Non-pigmented ciliary epithelial cell (primary cell): ENCODE results near the gene TRDN.
"Not testable (repeated sequence)": the region's sequence is repeated elsewhere in the genome, so short reads cannot be mapped to it uniquely, and the experiment has no call there.

Source experiments
- DNase-seq: peaks from one replicate; pipeline ENCODE4 v3.0.0-alpha.2; 2010; ENCODE audit warnings: low read depth

Gene TRDN

GRCh38 chr6:123629258-123629941 lies 7.3 kb downstream of the TRDN start:
- DNase-seq: no peak

- no peak for DNase-seq
These were observed 11.1 kb downstream of the TRDN start for GRCh38 chr6:123625696-123626095.

GRCh38 chr6:123622780-123623179 lies 14.0 kb downstream of the TRDN start:
- DNase-seq: no peak

- DNase-seq: no peak
These were observed 17.6 kb downstream of the TRDN start for GRCh38 chr6:123619156-123619555.

- DNase-seq: no peak
These were observed 19.8 kb downstream of the TRDN start for GRCh38 chr6:123616942-123617341.

DNA sequence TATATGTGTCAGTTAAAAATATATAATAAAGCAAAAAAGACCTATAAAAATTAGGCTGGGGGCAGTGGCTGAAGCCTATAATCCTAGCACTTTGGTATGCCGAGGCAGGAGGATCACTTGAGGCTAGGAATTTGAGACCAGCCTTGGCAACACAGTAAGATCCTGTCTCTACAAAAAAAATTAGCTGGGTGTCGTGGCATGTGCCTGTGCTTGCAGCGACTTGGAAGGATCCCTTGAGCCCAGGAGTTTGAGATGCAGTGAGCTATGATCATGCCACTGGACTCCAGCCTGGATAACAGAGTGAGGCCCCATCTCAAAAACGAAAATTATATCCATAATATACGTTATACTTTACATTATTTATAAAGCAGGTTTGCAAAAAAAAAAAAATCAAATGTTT lies 20.7 kb downstream of the TRDN start:
- DNase-seq: no peak

DNA sequence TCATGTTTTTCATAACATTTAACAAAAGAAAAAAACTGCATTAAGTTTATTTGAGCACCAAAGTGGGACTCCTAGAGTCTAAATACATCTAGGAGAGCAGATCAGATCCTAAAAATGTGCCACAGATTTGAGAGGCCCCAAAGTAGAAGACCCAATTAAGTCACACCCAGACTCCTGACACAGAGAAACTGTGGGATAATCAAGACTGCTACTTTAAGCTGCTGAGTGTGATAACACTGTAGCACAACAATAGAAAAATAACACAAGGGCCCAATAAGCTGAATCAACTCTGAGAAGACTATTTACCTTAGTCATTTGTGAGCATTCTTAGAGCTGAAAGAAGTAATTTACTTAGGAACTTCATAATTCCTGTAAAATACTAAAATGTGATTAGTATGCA lies 26.0 kb downstream of the TRDN start:
- no peak for DNase-seq

- DNase-seq: no peak
These were observed 32.7 kb downstream of the TRDN start for GRCh38 chr6:123604067-123604466.

DNA sequence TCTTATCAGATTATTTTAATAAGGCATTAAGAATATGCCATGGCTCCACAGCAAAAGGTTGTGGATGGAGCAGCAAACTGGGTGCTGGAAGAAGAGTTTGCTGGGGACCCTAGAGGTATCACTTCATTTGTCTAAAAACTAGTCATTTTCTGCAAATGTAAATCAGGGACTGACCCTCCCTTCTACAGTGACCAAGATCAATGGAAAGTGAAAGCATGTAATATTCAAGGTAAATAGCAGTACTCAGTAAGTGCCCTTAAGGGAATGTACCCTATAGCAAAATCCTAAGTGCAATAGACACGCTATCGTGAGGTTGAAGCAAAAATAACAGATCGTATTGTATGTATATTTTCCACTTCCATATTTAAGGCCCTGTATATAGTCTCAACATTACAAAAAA lies 38.7 kb downstream of the TRDN start:
- no peak for DNase-seq

DNA sequence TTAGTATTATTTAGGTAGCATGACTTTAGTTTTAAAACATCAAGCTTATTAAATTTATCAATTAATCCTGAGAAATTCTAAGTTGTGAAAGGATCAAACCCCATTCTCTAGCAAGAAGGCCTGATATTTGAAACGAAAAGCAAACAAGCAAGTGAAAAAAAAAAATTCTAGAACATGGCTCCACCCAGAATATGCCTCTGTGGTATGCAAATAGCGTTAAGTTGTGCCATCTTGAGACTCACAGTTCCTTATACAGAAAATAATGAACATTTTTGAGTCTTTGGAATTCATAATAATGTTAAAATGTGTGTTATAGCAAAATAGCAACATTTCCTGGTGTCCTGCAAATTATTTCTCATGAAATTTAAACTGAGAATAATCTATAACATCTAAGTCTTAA lies 42.0 kb downstream of the TRDN start:
- no peak for DNase-seq

DNA sequence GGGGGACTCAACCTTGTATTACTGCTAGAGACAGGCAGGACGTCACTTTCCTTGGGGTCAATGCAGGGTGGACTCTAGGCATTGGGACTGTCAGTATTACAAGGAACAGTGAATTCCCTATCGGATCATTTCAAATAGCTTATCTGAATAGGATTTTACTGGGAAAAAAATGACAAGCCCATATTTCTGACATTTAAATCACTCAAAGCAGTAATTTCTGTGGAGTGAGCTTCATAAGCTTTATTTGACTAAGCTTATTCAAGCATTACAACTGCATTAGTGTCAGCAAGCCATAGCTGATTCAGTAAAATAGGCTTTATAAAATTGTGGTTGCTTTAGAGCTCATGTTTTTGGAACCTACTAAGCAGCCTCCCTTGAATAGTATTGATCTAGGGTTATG lies 44.3 kb downstream of the TRDN start:
- DNase-seq: no peak

- DNase-seq: no peak
These were observed 46.8 kb downstream of the TRDN start for GRCh38 chr6:123589973-123590372.

DNA sequence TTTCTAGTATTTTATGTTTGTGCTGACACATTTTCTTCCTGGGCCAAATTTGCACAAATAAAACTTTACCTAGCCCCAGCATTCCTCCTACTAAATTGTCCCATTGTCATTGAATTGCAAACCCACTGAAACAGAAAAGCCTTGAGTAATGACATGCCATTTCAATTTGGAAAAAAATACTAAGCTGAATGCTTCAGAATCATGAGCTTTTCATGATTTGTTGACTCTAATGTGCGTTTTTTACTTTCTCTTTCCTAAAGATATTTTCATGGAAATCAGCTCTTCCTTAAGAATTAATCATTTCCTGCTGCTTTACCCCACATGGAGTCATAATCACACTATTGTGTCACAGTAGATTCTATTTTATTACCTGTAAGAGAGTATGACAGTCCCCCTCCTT lies 47.4 kb downstream of the TRDN start:
- no peak for DNase-seq

- no peak for DNase-seq
These were observed 48.2 kb downstream of the TRDN start for GRCh38 chr6:123588546-123588895.

- DNase-seq: no peak
These were observed 48.8 kb downstream of the TRDN start for GRCh38 chr6:123587838-123588545.

GRCh38 chr6:123587407-123587806 lies 49.3 kb downstream of the TRDN start:
- not testable (repeated sequence) for DNase-seq

GRCh38 chr6:123580331-123580730 lies 56.4 kb downstream of the TRDN start:
- DNase-seq: no peak

- no peak for DNase-seq
These were observed 61.6 kb downstream of the TRDN start for GRCh38 chr6:123575188-123575587.

- no peak for DNase-seq
These were observed 65.7 kb downstream of the TRDN start for GRCh38 chr6:123570813-123571684.

DNA sequence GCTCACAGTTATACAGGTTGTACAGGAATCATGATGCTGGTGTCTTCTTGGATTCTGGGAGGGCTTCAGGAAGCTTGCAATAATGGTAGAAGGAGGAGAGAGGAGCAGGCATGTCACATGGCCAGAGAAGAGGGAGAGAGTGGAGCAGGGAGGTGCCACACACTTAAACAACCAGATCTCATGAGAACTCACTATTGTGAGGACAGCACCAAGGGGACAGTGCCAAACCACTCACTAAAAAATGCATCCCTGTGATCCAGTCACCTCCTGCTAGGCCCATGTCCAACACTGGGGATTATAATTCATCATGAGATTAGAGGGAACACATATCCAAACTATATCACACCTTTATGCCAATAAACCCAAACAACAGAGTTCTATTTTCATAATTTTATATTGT lies 67.2 kb downstream of the TRDN start:
- DNase-seq: no peak

GRCh38 chr6:123565529-123565928 lies 71.2 kb downstream of the TRDN start:
- DNase-seq: no peak

DNA sequence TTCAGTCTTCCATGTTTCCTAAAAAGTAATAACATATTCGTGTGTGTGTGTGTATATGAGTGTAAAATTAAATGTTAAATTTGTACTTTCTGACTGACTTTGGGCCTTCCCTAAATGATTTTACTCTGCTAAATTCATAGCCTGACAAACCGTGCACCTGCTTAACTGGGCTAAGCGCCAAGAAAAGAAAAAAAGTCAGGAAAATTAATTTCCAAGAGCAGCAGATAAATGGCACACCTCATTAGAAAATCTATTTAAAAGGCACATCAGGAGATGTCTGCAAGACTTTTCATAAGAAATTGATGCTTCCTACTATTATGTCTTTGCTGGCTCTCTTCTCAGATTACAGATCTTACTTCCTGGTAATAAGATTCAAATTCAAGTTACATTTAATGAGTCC lies 72.4 kb downstream of the TRDN start:
- no peak for DNase-seq

DNA sequence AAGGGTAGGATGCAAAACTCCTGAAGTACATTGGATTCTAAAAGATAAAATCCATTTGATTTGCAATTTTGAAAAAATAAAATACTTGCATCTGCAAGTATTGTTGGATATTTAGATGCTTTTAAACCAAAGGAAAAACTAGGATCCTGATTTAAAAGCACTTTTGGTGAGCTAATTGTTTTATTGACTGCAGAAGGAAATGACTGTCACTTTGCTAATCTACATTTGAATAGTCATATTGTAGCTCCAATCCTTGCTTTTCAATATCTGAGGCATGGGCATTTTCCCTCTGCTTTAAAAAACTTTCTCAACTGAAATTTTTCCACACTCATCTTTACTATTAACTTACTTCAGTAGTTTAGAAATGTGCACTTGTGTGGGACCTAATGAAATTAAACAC lies 74.1 kb downstream of the TRDN start:
- no peak for DNase-seq
